Neural crest cell (in vitro differentiated cells): ENCODE data around the gene SCN10A. TPM values are rescaled to one million over a fixed set of nuclear protein-coding genes. Genes with fewer than 3 reads are reported as not detected.

Source experiments
- DNase-seq: peaks from one replicate; pipeline ENCODE4 v3.0.0; 2021; ENCODE audit warnings: low read depth, mixed read lengths, low spot score
- H3K27ac Mint-ChIP-seq: one replicate; pipeline ENCODE4 v1.8.0; 2021; ENCODE audit warnings: mild to moderate bottlenecking, mixed read lengths; ENCODE audit not compliant: unreplicated experiment
- H3K27me3 Mint-ChIP-seq: 2 replicates; pipeline ENCODE4 v1.8.0; 2021; ENCODE audit warnings: low read depth, mild to moderate bottlenecking, mixed read lengths
- H3K36me3 Mint-ChIP-seq: 2 replicates; pipeline ENCODE4 v1.8.0; 2021; ENCODE audit warnings: low read depth, mild to moderate bottlenecking, mixed read lengths
- H3K4me1 Mint-ChIP-seq: 2 replicates; pipeline ENCODE4 v1.8.0; 2021; ENCODE audit warnings: mixed read lengths
- H3K4me3 Mint-ChIP-seq: one replicate; pipeline ENCODE4 v1.8.0; 2021; ENCODE audit warnings: mild to moderate bottlenecking, mixed read lengths
- H3K9me3 Mint-ChIP-seq: 2 replicates; pipeline ENCODE4 v1.8.0; 2021; ENCODE audit warnings: mixed read lengths
- CTCF ChIP-seq: fragments of 200-600 bp; sonication (generic); conservative IDR thresholded peaks from 2 replicates; pipeline ENCODE4 v1.5.0; 2021; ENCODE audit warnings: antibody characterized with exemption, mild to moderate bottlenecking
- total RNA-seq: library from RNA; stranded (reverse); gene quantifications from 2 replicates; pipeline ENCODE4 v1.2.1, GENCODE V29; 2021

The SCN10A gene
- total RNA-seq, 1 donor from 2014 or later = not detected

- DNase-seq = no peak
- Mint-ChIP-seq H3K36me3 (no peaks in the 10 kb centered on the region), H3K27me3 (peaks cover 2% of the 10 kb centered on the region), H3K27ac (no peak overlapping the region), H3K4me3 (no peak overlapping the region), H3K9me3 (peaks cover 2% of the 10 kb centered on the region), H3K4me1 (peaks cover 11% of the 10 kb centered on the region)
- TF ChIP-seq CTCF = no peak
Observed at GRCh38 chr3:38828681-38829080, 12.7 kb upstream of the SCN10A start.

- H3K4me3 Mint-ChIP-seq = no peak overlapping the region
Observed at GRCh38 chr3:38827791-38828190, 11.8 kb upstream of the SCN10A start.

GRCh38 chr3:38826001-38826400 is 10.0 kb upstream of the SCN10A start:
- H3K27ac Mint-ChIP-seq = no peak overlapping the region
- DNase-seq = no peak

More at GRCh38 chr3:38827791-38828190, 11.8 kb upstream of the SCN10A start:
- no peak for DNase-seq
- H3K4me1 Mint-ChIP-seq = peaks cover 7% of the 10 kb centered on the region
- no peaks in the 10 kb centered on the region for H3K36me3 Mint-ChIP-seq
- H3K9me3 Mint-ChIP-seq = no peaks in the 10 kb centered on the region
- H3K27ac Mint-ChIP-seq = no peak overlapping the region
- peaks cover 2% of the 10 kb centered on the region for H3K27me3 Mint-ChIP-seq
- TF ChIP-seq CTCF = no peak

GRCh38 chr3:38824349-38824748 is 8.3 kb upstream of the SCN10A start:
- H3K4me1 Mint-ChIP-seq = peaks cover 6% of the 10 kb centered on the region
- H3K4me3 Mint-ChIP-seq = no peak overlapping the region
- no peak for DNase-seq
- H3K27ac Mint-ChIP-seq = peak overlapping the region; percentile 79
- H3K36me3 Mint-ChIP-seq = no peaks in the 10 kb centered on the region
- H3K9me3 Mint-ChIP-seq = no peaks in the 10 kb centered on the region
- peaks cover 6% of the 10 kb centered on the region for H3K27me3 Mint-ChIP-seq
- no peak for TF ChIP-seq CTCF

More at GRCh38 chr3:38826001-38826400, 10.0 kb upstream of the SCN10A start:
- Mint-ChIP-seq H3K9me3 (no peaks in the 10 kb centered on the region), H3K4me1 (peaks cover 6% of the 10 kb centered on the region), H3K27me3 (peaks cover 6% of the 10 kb centered on the region), H3K4me3 (no peak overlapping the region), H3K36me3 (no peaks in the 10 kb centered on the region)
- no peak for TF ChIP-seq CTCF

- no peak for DNase-seq
- no peak for TF ChIP-seq CTCF
Observed at GRCh38 chr3:38823722-38824121, 7.7 kb upstream of the SCN10A start.

GRCh38 chr3:38823186-38823585 is 7.2 kb upstream of the SCN10A start:
- peaks cover 6% of the 10 kb centered on the region for H3K4me1 Mint-ChIP-seq
- H3K9me3 Mint-ChIP-seq = no peaks in the 10 kb centered on the region
- H3K27ac Mint-ChIP-seq = no peak overlapping the region
- no peaks in the 10 kb centered on the region for H3K36me3 Mint-ChIP-seq
- no peak for DNase-seq
- H3K4me3 Mint-ChIP-seq = no peak overlapping the region
- peaks cover 6% of the 10 kb centered on the region for H3K27me3 Mint-ChIP-seq
- TF ChIP-seq CTCF = no peak

More at GRCh38 chr3:38823722-38824121, 7.7 kb upstream of the SCN10A start:
- Mint-ChIP-seq H3K9me3 (no peaks in the 10 kb centered on the region), H3K27ac (no peak overlapping the region), H3K4me1 (peaks cover 6% of the 10 kb centered on the region), H3K36me3 (no peaks in the 10 kb centered on the region), H3K27me3 (peaks cover 6% of the 10 kb centered on the region), H3K4me3 (no peak overlapping the region)
